SK-N-SH treated with all-trans-retinoic acid at 6 μM for 48 hours (cell line): ENCODE results near the gene ECM1.

Source experiments
- ATAC-seq: fragments of 200-7000 bp; cut with Tn5 transposase; 3 replicates; pipeline ENCODE4 v1.9.1; 2020; ENCODE audit warnings: mild to moderate bottlenecking, moderate library complexity
- ARNTL ChIP-seq: fragments of 450-650 bp; formaldehyde crosslinking; IDR thresholded peaks from 2 replicates; pipeline ENCODE4 v1.5.0; 2020; ENCODE audit warnings: low read depth, mild to moderate bottlenecking, moderate library complexity, borderline replicate concordance
- BACH2 ChIP-seq: fragments of 250-450 bp; sonication (Bioruptor Pico); IDR thresholded peaks from 2 replicates; pipeline ENCODE4 v1.9.0; 2021; ENCODE audit warnings: mild to moderate bottlenecking, borderline replicate concordance
- ESRRG ChIP-seq: fragments of 250-450 bp; sonication (Bioruptor Pico); IDR thresholded peaks from 2 replicates; pipeline ENCODE4 v1.6.1; 2021; ENCODE audit warnings: mild to moderate bottlenecking
- GLIS3 ChIP-seq: fragments of 250-450 bp; sonication (Bioruptor Pico); IDR thresholded peaks from 2 replicates; pipeline ENCODE4 v1.5.0; 2020; ENCODE audit warnings: mild to moderate bottlenecking, moderate library complexity
- ISL1 ChIP-seq: fragments of 250-450 bp; sonication (Bioruptor Pico); IDR thresholded peaks from 2 replicates; pipeline ENCODE4 v2.1.2; 2022; ENCODE audit warnings: mild to moderate bottlenecking, moderate library complexity
- OSR1 ChIP-seq: fragments of 250-450 bp; sonication (Bioruptor Pico); IDR thresholded peaks from 2 replicates; pipeline ENCODE4 v1.8.0; 2022; ENCODE audit warnings: moderate library complexity, mild to moderate bottlenecking, inconsistent platforms
- PPARA ChIP-seq: fragments of 250-450 bp; sonication (Bioruptor Pico); IDR thresholded peaks from 2 replicates; pipeline ENCODE4 v1.5.0; 2020; ENCODE audit warnings: mild to moderate bottlenecking, borderline replicate concordance
- RARB ChIP-seq: fragments of 250-450 bp; sonication (Bioruptor Pico); IDR thresholded peaks from 2 replicates; pipeline ENCODE4 v1.8.0; 2021; ENCODE audit warnings: mild to moderate bottlenecking, moderate library complexity
- SNAI2 ChIP-seq: fragments of 250-450 bp; sonication (Bioruptor Pico); IDR thresholded peaks from 2 replicates; pipeline ENCODE4 v1.5.0; 2020; ENCODE audit warnings: mild to moderate bottlenecking, moderate library complexity
- TCF4 ChIP-seq: fragments of 250-450 bp; sonication (Bioruptor Pico); IDR thresholded peaks from 2 replicates; pipeline ENCODE4 v1.8.0; 2021; ENCODE audit warnings: mild to moderate bottlenecking, moderate library complexity, borderline replicate concordance
- TOX ChIP-seq: fragments of 250-450 bp; sonication (Bioruptor Pico); IDR thresholded peaks from 2 replicates; pipeline ENCODE4 v1.8.0; 2021; ENCODE audit warnings: mild to moderate bottlenecking, moderate library complexity, borderline replicate concordance
- ZC3H10 ChIP-seq: fragments of 250-450 bp; sonication (Bioruptor Pico); IDR thresholded peaks from 2 replicates; pipeline ENCODE4 v1.5.1; 2021; ENCODE audit warnings: mild to moderate bottlenecking, moderate library complexity
- ZFP3 ChIP-seq: fragments of 250-450 bp; sonication (Bioruptor Pico); IDR thresholded peaks from 2 replicates; pipeline ENCODE4 v1.5.0; 2020; ENCODE audit warnings: mild to moderate bottlenecking, moderate library complexity
- ZNF565 ChIP-seq: fragments of 450-650 bp; formaldehyde crosslinking; conservative IDR thresholded peaks from 2 replicates; pipeline ENCODE4 v1.5.0; 2020; ENCODE audit warnings: low read depth, mild to moderate bottlenecking, moderate library complexity
- ZNF70 ChIP-seq: fragments of 450-650 bp; formaldehyde crosslinking; IDR thresholded peaks from 2 replicates; pipeline ENCODE4 v1.5.0; 2020; ENCODE audit warnings: mild to moderate bottlenecking, moderate library complexity
- ZNF8 ChIP-seq: fragments of 450-650 bp; formaldehyde crosslinking; IDR thresholded peaks from 2 replicates; pipeline ENCODE4 v1.5.0; 2020; ENCODE audit warnings: mild to moderate bottlenecking, moderate library complexity
- TF ChIP-seq, protein P1 (sequence below): fragments of 250-450 bp; sonication (Bioruptor Pico); IDR thresholded peaks from 2 replicates; pipeline ENCODE4 v1.8.0; 2020; ENCODE audit warnings: mild to moderate bottlenecking, moderate library complexity, borderline replicate concordance
- TF ChIP-seq, protein P2 (sequence below): fragments of 250-450 bp; sonication (Bioruptor Pico); IDR thresholded peaks from 2 replicates; pipeline ENCODE4 v1.5.0; 2020; ENCODE audit warnings: mild to moderate bottlenecking, moderate library complexity
- TF ChIP-seq, protein P3 (sequence below): fragments of 250-450 bp; sonication (Bioruptor Pico); IDR thresholded peaks from 2 replicates; pipeline ENCODE4 v1.5.1; 2021; ENCODE audit warnings: mild to moderate bottlenecking, moderate library complexity
- TF ChIP-seq, protein P4 (sequence below): fragments of 250-450 bp; sonication (Bioruptor Pico); IDR thresholded peaks from 2 replicates; pipeline ENCODE4 v1.5.1; 2020; ENCODE audit warnings: low read depth, mild to moderate bottlenecking, moderate library complexity
- TF ChIP-seq, protein P5 (sequence below): fragments of 250-450 bp; sonication (Bioruptor Pico); IDR thresholded peaks from 2 replicates; pipeline ENCODE4 v1.8.0; 2021; ENCODE audit warnings: low read depth, mild to moderate bottlenecking, moderate library complexity, borderline replicate concordance

The ECM1 gene

DNA sequence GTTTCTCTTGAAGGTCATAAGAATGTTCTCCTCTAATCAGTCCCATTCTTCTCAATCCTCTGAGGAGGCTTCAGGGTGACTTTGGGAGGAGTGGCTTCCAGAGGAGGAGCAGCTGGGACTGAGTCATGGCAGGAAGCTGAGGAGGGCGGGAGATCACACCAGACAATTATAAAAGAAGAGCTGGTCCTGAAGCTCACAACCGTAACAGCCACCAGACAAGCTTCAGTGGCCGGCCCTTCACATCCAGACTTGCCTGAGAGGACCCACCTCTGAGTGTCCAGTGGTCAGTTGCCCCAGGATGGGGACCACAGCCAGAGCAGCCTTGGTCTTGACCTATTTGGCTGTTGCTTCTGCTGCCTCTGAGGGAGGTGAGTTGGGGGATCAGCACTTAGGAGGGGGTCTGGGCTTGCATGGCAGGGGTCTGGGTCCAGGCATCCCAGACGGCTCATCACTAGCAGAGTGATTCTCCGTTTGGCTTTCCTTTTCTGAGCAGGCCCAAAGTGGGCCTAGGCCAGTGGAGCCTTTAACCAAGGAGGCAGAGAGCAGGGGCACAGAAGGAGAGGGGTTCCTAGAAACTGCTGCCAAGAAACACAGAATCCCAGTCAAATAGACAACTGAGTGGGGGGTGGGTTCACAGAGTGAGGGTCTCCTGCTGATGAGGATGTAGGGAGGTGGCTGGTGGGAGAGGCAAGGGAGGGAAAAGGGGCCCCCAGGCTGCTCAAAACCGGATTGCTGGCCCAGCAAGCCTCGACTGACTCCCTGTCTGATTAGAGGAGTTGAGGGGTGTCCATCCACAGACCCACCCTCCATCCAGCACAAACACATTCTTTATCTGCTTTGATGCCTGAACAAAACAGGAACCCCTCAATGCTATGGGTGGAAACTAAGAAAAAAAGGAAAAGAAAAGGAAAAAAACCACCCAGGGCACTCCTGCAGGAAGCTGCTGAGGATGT is at the start of gene ECM1:
Gene ECM1, plus strand, starts transcription at position 198 of the 953 bp plus-strand sequence. Its CDS starts 101 bp downstream, at position 299.
- ATAC-seq = peak; percentile 96
- TF ChIP-seq ISL1 (CRISPR knock-in tag) (no peak), ZNF70 (CRISPR knock-in tag) (no peak), PPARA (CRISPR knock-in tag) (no peak), BACH2 (CRISPR knock-in tag) (no peak), ZFP3 (CRISPR knock-in tag) (no peak), ARNTL (CRISPR knock-in tag) (no peak), GLIS3 (CRISPR knock-in tag) (no peak), TOX (no peak), ZNF8 (CRISPR knock-in tag) (no peak), ESRRG (CRISPR knock-in tag) (no peak), SNAI2 (CRISPR knock-in tag) (no peak)
- TF ChIP-seq, protein P1, sequence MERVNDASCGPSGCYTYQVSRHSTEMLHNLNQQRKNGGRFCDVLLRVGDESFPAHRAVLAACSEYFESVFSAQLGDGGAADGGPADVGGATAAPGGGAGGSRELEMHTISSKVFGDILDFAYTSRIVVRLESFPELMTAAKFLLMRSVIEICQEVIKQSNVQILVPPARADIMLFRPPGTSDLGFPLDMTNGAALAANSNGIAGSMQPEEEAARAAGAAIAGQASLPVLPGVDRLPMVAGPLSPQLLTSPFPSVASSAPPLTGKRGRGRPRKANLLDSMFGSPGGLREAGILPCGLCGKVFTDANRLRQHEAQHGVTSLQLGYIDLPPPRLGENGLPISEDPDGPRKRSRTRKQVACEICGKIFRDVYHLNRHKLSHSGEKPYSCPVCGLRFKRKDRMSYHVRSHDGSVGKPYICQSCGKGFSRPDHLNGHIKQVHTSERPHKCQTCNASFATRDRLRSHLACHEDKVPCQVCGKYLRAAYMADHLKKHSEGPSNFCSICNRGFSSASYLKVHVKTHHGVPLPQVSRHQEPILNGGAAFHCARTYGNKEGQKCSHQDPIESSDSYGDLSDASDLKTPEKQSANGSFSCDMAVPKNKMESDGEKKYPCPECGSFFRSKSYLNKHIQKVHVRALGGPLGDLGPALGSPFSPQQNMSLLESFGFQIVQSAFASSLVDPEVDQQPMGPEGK (CRISPR knock-in tag) = no peak
- TF ChIP-seq, protein P2, sequence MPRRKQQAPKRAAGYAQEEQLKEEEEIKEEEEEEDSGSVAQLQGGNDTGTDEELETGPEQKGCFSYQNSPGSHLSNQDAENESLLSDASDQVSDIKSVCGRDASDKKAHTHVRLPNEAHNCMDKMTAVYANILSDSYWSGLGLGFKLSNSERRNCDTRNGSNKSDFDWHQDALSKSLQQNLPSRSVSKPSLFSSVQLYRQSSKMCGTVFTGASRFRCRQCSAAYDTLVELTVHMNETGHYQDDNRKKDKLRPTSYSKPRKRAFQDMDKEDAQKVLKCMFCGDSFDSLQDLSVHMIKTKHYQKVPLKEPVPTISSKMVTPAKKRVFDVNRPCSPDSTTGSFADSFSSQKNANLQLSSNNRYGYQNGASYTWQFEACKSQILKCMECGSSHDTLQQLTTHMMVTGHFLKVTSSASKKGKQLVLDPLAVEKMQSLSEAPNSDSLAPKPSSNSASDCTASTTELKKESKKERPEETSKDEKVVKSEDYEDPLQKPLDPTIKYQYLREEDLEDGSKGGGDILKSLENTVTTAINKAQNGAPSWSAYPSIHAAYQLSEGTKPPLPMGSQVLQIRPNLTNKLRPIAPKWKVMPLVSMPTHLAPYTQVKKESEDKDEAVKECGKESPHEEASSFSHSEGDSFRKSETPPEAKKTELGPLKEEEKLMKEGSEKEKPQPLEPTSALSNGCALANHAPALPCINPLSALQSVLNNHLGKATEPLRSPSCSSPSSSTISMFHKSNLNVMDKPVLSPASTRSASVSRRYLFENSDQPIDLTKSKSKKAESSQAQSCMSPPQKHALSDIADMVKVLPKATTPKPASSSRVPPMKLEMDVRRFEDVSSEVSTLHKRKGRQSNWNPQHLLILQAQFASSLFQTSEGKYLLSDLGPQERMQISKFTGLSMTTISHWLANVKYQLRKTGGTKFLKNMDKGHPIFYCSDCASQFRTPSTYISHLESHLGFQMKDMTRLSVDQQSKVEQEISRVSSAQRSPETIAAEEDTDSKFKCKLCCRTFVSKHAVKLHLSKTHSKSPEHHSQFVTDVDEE (CRISPR knock-in tag) = no peak
- TF ChIP-seq, protein P3, sequence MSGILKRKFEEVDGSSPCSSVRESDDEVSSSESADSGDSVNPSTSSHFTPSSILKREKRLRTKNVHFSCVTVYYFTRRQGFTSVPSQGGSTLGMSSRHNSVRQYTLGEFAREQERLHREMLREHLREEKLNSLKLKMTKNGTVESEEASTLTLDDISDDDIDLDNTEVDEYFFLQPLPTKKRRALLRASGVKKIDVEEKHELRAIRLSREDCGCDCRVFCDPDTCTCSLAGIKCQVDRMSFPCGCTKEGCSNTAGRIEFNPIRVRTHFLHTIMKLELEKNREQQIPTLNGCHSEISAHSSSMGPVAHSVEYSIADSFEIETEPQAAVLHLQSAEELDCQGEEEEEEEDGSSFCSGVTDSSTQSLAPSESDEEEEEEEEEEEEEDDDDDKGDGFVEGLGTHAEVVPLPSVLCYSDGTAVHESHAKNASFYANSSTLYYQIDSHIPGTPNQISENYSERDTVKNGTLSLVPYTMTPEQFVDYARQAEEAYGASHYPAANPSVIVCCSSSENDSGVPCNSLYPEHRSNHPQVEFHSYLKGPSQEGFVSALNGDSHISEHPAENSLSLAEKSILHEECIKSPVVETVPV (CRISPR knock-in tag) = no peak
- TF ChIP-seq, all 23 proteins: peak for 0

DNA sequence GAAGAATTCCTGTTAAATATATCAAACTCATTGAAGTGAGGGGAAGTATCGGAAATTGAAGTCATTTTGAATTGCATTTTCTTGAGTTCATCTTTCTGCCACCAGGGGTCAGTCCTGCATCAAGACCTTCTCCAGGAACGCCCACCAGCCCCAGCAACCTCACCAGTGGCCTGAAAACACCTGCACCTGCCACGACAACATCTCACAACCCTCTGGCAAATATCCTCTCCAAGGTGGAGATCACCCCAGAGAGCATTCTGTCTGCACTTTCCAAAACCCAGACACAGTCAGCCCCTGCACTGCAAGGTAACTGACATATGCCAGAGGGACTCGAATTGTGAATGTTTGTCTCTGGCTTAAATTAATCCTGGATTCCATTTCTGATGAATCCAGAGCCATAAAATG is 43.5 kb upstream of the ECM1 start:
- ATAC-seq = peak; percentile 82
- no peak for TF ChIP-seq TOX
- TF ChIP-seq ZNF70 (CRISPR knock-in tag) = no peak
- TF ChIP-seq, protein P4, sequence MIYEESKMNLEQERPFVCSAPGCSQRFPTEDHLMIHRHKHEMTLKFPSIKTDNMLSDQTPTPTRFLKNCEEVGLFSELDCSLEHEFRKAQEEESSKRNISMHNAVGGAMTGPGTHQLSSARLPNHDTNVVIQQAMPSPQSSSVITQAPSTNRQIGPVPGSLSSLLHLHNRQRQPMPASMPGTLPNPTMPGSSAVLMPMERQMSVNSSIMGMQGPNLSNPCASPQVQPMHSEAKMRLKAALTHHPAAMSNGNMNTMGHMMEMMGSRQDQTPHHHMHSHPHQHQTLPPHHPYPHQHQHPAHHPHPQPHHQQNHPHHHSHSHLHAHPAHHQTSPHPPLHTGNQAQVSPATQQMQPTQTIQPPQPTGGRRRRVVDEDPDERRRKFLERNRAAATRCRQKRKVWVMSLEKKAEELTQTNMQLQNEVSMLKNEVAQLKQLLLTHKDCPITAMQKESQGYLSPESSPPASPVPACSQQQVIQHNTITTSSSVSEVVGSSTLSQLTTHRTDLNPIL = no peak
- no peak for TF ChIP-seq GLIS3 (CRISPR knock-in tag)
- TF ChIP-seq OSR1 (CRISPR knock-in tag) = no peak
- no peak for TF ChIP-seq TCF4
- TF ChIP-seq, protein P3 (CRISPR knock-in tag) = no peak
- no peak for TF ChIP-seq ESRRG (CRISPR knock-in tag)
- TF ChIP-seq ZC3H10 (CRISPR knock-in tag) = no peak
- TF ChIP-seq ZNF8 (CRISPR knock-in tag) = no peak
- TF ChIP-seq SNAI2 (CRISPR knock-in tag) = no peak
- TF ChIP-seq ZNF565 (CRISPR knock-in tag) = no peak
- TF ChIP-seq RARB (CRISPR knock-in tag) = no peak
- TF ChIP-seq, protein P2 (CRISPR knock-in tag) = no peak
- TF ChIP-seq, protein P1 (CRISPR knock-in tag) = no peak
- TF ChIP-seq, protein P5, sequence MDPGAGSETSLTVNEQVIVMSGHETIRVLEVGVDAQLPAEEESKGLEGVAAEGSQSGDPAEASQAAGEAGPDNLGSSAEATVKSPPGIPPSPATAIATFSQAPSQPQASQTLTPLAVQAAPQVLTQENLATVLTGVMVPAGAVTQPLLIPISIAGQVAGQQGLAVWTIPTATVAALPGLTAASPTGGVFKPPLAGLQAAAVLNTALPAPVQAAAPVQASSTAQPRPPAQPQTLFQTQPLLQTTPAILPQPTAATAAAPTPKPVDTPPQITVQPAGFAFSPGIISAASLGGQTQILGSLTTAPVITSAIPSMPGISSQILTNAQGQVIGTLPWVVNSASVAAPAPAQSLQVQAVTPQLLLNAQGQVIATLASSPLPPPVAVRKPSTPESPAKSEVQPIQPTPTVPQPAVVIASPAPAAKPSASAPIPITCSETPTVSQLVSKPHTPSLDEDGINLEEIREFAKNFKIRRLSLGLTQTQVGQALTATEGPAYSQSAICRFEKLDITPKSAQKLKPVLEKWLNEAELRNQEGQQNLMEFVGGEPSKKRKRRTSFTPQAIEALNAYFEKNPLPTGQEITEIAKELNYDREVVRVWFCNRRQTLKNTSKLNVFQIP (CRISPR knock-in tag) = no peak
